ENCODE data around the gene USP1.

The USP1 gene

DNA sequence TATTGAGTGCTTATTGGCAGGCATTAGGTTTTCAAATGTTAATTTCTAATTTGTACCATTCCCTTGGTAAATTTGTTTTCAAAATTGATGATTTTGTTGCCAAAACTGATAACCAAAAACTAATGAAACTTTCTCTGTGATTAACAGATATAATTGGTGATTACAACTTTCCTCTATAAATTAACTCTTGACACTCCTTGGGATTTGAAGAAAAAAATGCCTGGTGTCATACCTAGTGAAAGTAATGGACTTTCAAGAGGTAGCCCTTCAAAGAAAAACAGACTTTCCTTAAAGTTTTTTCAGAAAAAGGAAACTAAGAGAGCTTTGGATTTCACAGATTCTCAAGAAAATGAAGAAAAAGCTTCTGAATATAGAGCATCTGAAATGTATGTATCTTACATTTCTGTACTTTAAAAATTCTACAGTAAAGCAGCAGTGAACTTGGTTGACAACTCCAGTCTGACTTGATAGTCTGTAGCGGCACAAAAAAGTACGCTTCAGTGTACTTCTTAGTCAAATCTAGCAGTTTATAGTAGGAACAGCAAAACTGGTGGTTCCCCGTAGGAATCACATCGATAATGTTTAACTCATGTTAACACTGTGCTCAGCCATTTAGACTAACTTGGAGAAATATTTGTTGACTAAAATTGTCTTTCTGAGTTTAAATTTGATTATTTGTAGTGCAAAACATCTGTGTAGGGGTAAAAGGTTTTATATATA is 3.0 kb downstream of the USP1 start:
- in situ Hi-C loops (cut with HindIII; ENCODE audit: low sequenced_read_pairs): no loop called here
- no peak for DNase-seq (ENCODE audit: low read depth, low spot score)
- H3K4me3 ChIP-seq (ENCODE audit: low read depth, low read length): no peak overlapping the region
- TF ChIP-seq, protein P1, sequence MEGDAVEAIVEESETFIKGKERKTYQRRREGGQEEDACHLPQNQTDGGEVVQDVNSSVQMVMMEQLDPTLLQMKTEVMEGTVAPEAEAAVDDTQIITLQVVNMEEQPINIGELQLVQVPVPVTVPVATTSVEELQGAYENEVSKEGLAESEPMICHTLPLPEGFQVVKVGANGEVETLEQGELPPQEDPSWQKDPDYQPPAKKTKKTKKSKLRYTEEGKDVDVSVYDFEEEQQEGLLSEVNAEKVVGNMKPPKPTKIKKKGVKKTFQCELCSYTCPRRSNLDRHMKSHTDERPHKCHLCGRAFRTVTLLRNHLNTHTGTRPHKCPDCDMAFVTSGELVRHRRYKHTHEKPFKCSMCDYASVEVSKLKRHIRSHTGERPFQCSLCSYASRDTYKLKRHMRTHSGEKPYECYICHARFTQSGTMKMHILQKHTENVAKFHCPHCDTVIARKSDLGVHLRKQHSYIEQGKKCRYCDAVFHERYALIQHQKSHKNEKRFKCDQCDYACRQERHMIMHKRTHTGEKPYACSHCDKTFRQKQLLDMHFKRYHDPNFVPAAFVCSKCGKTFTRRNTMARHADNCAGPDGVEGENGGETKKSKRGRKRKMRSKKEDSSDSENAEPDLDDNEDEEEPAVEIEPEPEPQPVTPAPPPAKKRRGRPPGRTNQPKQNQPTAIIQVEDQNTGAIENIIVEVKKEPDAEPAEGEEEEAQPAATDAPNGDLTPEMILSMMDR (IDR thresholded peaks at IDR 0.05; ENCODE audit: low read depth, low read length): no peak

DNA sequence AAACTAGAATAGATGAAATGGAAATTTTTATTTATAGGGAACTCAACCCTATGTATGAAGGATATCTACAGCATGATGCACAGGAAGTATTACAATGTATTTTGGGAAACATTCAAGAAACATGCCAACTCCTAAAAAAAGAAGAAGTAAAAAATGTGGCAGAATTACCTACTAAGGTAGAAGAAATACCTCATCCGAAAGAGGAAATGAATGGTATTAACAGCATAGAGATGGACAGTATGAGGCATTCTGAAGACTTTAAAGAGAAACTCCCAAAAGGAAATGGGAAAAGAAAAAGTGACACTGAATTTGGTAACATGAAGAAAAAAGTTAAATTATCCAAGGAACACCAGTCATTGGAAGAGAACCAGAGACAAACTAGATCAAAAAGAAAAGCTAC is 7.9 kb downstream of the USP1 start:
- TF ChIP-seq, protein P1 (IDR thresholded peaks at IDR 0.05; ENCODE audit: low read depth, low read length): no peak
- H3K4me3 ChIP-seq (ENCODE audit: low read depth, low read length): no peak overlapping the region
- in situ Hi-C loops (cut with HindIII; ENCODE audit: low sequenced_read_pairs): no loop called here
- DNase-seq (ENCODE audit: low read depth, low spot score): no peak

DNA sequence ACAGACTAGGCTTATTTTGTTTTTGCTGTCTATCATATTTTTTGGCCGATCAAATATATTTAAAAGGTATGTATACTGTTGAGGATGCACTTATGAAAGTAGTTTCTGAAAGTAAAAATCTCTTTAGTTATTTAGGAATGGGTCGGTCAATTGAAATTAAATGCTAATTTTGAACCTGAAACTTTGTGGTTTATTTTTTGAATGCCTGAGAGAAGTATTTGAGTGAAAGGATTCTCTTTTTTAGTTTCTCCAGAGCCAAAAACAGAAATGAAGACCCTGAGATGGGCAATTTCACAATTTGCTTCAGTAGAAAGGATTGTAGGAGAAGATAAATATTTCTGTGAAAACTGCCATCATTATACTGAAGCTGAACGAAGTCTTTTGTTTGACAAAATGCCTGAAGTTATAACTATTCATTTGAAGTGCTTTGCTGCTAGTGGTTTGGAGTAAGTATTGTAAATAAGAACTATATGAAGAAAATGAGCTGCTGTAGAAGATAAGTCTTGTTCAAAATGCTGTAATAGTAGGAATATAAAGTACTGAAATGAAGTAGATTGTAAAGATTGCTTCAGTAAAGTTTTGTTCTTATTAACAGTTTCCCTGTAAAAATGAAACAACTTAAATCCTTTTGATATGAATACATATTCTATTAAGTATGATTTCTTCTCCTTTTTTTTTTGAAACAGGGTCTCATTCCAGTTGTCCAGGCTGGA is 11.5 kb downstream of the USP1 start:
- DNase-seq (ENCODE audit: low read depth, low spot score): no peak
- in situ Hi-C loops (cut with HindIII; ENCODE audit: low sequenced_read_pairs): no loop called here
- TF ChIP-seq, protein P1 (IDR thresholded peaks at IDR 0.05; ENCODE audit: low read depth, low read length): no peak
- H3K4me3 ChIP-seq (ENCODE audit: low read depth, low read length): no peak overlapping the region

DNA sequence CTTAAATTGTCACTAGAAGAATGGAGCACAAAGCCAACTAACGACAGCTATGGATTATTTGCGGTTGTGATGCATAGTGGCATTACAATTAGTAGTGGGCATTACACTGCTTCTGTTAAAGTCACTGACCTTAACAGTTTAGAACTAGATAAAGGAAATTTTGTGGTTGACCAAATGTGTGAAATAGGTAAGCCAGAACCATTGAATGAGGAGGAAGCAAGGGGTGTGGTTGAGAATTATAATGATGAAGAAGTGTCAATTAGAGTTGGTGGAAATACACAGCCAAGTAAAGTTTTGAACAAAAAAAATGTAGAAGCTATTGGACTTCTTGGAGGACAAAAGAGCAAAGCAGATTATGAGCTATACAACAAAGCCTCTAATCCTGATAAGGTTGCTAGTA is 13.5 kb downstream of the USP1 start:
- TF ChIP-seq, protein P1 (IDR thresholded peaks at IDR 0.05; ENCODE audit: low read depth, low read length): no peak
- H3K4me3 ChIP-seq (ENCODE audit: low read depth, low read length): no peak overlapping the region
- no peak for DNase-seq (ENCODE audit: low read depth, low spot score)
- in situ Hi-C loops (cut with HindIII; ENCODE audit: low sequenced_read_pairs): no loop called here

GRCh38 chr1:62452951-62453350 is 16.1 kb downstream of the USP1 start:
- DNase-seq (ENCODE audit: low read depth, low spot score): no peak
- in situ Hi-C loops (cut with HindIII; ENCODE audit: low sequenced_read_pairs): no loop called here
- TF ChIP-seq, protein P1 (IDR thresholded peaks at IDR 0.05; ENCODE audit: low read depth, low read length): no peak
- no peak overlapping the region for H3K4me3 ChIP-seq (ENCODE audit: low read depth, low read length)

DNA sequence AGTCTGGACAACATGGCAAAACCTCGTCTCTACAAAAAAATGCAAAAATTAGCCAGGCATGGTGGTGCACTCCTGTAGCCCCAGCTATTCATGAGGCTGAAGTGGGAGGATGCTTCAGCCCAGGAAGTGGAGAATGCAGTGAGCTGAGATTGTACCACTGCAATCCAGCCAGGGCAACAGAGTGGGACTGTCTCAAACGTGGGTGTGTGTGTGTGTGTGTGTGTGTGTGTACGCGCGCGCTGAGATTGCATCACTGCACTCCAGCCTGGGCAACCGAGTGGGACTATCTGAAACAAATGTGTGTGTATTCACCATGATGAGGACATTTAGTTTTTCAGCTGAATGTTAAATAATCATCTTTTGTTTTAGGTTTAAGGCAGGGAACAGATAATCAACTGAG is 21.1 kb downstream of the USP1 start:
- in situ Hi-C loops (cut with HindIII; ENCODE audit: low sequenced_read_pairs): no loop called here
- no peak overlapping the region for H3K4me3 ChIP-seq (ENCODE audit: low read depth, low read length)
- TF ChIP-seq, protein P1 (IDR thresholded peaks at IDR 0.05; ENCODE audit: low read depth, low read length): no peak
- DNase-seq (ENCODE audit: low read depth, low spot score): no peak
